HUDEP-2 (cell line): Measurements from ENCODE around the gene FAM78A.

Experiments
- DNase-seq, 76 experiments: peaks; one replicate each; lab custom pipeline; 2025; ENCODE audit not compliant: unreplicated experiment in 76 of 76; lab: John Stamatoyannopoulos, UW

FAM78A gene

DNA sequence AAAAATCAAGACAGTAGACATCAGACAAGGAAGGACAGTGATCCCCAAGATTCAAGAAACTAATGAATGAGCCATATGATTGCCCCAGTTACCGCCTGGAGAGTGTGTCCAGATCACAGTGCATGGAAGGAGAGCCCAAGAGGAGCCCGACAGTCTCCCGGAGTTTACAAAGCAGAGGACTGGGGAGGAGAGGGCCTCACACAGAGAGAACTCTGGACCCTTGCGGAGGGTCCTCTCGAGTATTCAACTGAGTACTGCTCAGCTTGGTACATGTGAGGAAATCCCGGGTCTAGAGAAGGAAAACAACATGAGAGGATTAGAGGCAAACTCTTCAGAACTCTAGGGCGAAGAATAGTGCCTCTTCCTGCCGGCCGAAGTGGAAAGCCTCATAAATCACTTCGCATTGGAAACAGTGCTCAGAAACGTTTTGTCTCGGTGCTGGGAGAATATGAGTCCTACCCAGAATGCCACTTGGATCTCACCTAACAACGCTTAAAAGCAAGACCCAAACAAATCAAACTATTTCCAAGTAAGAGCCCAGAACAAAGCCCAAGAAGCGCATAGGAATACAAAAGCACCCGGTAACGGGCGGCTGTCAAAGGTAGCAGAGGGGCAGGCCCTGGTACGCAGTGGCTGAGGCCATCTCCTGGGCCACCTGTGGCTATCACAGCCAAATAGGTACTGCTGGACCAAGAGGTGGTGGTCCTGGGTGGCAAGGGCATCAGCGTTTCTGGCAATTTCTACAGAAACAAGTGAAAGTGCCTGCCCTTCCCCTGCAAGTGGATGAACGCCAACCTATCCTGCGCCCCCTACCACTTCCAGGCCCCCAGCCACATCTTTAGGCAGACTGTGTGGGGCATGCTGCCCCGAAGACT lies 36.0 kb downstream of the FAM78A start:
- no peak for DNase-seq

DNA sequence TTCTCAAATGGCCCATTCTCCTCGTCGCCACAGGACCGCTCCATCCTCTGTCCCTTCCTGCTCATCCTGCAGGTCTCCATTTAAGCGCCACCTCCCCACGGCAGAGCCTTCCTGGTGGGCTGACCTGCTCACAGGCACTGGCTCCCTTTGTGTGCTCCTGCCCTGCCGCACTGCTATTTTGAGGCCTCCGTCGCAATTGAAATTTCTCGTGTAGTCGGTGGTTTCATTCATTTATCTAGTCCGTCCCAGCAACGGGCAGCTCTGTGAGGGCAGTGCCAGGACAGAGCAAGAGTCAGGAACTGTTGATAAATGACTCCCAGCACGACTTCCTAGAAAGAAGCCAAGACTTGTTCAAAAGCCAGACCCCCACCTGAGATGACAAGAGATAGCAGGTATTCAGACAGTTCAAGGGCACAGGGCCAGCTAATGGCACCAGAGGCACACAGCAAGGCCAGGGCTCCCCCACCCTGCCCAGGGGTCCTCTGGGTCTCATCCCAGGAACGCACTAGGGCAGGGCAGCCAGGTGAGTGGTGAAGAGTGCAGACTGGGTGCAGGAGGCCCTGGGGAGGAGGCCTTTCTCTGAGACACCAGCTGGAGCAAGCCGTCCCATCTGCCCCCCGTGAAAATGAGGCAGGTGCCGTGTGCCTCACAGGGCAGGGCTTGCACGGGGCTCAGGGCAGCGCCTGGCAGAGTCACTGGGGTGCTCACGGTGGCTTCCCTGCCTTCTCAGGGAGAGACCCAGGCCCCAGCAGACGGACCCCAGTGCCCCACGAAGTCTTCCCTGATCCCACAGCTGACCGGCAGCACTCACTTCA lies 36.9 kb downstream of the FAM78A start:
- no peak for DNase-seq

DNA sequence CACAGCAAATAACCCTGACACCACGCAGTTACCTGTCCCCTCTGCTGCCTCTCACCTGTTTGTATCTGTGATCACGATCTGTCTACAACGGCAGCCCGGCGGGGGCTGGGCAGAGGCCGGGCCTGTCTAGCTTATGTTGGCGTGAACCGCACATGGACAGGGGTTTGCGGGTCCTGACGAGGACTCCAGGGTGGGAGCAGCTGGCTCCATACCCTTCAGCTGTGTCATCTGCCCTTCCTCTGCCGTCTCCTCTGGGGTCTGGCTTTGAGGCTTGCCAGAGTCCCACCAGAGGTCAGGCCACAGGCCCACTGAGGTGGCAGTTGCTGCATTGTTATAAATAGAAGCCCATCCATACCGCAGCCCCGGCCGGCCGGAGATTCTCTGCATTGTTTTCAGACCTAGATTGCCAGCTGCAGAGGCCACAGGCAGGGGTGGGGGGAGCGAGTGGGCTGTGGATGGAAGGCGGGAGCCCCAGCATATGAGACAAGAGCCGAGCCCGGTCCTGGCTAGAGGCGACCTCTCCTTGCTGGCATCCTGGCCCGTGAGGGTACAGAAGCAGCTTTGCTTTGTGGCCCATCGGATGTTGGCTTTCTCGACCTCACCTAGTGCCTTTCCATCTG lies 37.8 kb downstream of the FAM78A start:
- DNase-seq = no peak

DNA sequence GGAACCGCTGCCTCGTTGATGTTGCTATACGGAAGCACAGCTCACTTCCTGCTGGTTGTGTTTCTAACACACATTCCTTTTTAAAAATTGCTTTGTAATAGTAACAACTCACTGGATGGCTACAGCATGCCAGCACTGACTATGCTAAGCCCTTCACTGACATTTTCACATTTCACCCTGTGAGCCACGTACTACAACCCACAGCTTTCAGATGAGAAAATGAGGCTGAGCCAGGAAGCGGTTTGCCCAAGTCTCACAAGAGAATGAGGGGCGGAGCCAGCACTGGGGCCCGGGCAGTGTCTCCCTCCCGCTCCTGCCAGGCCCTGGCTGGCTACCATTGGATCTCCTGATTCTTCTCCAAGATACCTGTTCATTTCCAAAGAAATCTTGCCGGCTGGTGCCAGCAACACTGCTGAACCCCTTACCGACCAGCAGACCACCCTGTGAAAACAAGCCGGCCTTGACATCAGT lies 38.3 kb downstream of the FAM78A start:
- DNase-seq = peak in 43 of 76 experiments; percentile 10 to 67 (median 36)

DNA sequence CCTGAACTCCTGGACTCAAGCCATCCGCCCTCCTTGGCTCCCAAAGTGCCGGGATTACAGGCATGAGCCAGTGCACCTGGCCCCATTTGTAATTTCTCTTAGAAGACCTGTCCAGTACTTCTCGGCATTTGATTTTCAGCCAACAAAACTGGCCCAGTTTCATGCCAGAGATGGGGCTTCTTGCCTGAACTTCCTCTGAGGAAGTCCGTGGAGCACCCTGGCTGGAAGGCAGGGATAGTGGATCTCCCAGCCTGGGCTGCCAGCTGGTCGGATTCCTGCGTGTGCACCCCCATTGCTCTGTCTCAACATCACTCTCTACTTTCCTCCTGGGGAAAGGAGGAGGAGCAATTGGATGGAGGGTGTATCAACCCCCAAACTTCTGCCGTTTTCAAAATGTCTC lies 39.0 kb downstream of the FAM78A start:
- DNase-seq = no peak

DNA sequence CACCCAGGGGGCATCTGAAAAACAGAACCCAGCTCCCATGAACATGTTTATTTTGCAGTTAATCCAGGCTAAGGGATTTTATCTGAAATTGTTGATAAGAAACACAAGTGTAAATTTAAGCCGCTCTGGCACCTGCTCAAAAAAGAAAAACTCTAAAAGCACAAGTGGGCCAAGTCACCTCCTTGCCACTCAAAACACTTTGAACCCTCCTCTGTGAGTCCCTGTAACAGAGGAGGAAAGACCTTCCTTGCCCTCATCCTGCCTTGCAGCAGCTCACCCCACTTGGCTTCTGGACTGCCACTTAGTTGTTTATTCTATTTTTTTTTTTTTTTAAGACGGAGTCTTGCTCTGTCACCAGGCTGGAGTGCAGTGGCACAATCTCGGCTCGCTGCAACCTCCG lies 39.5 kb downstream of the FAM78A start:
- no peak for DNase-seq

DNA sequence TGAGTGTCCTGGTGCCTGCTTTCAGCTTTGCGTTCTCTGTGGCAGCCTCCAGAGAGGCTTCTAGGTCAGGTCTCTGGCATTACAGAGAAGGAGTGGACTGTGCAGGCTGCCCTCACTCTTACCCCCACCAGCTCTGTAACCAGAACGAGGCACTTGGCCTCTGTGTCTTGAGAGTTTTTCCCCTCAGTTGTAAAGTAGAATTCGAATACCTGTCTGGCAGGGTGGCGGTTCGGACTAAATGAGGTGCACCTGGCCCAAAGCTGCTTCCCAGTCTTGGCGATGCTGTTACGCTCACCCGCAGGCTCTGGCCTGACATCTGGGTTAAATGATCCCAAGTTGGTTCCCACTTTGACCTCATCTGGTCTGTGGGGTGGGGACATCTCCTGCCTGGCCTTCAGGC lies 40.1 kb downstream of the FAM78A start:
- no peak for DNase-seq

DNA sequence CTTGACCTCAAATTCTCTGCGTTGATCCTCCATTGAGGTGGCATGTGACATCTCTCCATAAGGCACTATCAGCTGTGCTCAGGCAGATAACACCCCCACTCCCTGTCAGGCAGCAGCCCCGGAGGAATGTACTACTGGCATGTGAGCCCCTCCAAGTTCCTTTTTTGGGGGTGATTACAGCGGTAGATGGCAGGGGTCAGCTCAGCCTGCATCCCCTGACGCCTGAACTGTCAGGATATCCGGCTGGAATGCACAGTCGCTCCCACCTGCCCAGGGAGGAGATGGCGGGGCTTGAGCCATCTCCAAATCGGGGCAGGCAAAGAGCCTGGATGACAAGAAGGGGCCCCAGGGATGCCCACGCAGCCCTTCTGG lies 40.8 kb downstream of the FAM78A start:
- DNase-seq = peak in 19 of 76 experiments; percentile 6 to 49 (median 18)

DNA sequence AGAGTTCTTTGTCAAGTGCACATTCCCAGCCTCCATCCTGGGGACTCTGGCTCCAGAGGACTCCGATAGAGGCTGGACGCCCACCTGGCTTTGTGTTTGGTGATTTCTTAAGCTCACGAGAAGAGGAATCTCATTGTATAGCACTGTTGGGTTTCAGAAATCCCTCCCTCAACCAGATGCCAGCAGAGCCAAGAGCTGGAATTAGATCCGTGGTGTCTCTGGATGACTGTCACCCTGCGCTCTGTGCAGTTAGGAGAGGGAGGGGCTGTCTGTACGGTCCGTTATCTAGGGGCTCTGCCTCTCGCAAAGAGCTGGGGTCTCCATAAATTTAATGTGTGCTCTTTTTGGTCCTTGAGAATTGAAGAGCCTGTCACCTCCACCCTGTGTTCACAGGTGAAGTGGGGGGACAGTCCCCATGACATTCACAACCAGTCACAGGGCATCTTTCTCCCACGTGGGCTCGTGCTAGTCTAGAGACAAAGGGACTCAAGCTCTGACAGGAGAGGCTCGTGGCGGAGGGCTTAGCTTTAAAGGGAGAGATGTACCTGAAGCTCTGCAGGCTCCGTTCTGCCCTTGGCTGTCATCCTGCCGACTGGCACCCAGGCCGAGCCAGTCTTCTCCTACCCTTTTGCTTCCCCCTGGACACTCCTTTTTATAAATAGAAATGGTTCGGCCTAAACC lies 41.4 kb downstream of the FAM78A start:
- DNase-seq = no peak

DNA sequence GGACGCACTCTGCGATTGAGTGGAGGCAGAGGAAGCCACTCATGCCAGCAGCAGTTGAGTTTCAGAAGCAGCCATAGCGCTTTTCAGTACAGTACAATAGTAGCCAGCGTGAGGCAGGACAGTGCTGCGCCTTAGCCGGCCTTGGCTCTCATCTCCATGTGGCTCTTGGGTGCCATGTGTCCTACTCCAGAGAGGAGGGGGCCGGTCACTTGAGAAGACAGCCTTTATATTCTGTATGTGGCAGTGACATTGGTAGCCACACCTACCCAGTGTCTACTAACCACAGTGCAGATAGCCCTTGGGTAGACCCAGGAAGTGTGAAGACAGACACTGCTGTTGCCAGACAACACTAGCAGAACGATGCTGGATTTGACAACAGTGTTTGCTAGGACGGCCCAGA lies 42.3 kb downstream of the FAM78A start:
- peak in 1 of 76 experiments; percentile 4 for DNase-seq

DNA sequence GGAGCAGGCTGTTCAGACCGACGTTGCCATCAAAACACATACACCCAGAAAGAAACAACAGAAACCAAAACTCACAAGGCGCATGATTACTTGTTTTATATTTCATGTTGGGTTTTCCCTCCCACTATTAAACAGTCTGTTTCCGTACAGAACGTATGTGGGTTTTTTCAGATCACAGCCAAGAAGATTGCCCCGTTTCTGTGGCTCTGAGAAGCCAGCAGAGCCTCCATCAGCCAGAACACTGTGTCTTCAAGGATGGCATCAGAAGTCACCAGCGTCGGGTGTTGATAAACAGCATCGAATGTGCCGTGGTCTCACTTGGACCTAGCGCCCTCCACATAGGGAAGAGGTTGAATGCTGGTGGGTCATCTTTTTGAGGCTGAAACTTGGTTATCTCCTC lies 42.8 kb downstream of the FAM78A start:
- no peak for DNase-seq

DNA sequence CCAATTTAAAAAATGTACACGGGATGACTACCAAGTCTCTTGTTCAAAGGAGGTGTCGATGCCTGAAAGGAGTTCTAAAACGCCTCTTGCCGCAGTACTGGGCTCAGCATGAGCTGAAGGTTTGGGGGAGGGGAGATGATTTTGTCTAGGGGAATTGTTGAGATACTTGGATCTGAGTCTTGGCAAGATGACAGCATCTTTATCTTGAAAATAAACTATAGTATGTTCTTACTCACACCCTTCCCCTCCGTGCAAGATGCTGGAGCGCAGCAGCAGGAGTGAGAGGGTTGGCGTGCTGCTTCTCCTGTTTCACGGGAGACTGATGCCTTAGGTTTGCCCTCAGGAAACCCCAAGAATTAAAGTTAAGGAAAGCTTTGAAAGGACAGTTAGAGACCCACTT lies 47.3 kb downstream of the FAM78A start:
- DNase-seq = peak in 7 of 76 experiments; percentile 1 to 41 (median 13)

DNA sequence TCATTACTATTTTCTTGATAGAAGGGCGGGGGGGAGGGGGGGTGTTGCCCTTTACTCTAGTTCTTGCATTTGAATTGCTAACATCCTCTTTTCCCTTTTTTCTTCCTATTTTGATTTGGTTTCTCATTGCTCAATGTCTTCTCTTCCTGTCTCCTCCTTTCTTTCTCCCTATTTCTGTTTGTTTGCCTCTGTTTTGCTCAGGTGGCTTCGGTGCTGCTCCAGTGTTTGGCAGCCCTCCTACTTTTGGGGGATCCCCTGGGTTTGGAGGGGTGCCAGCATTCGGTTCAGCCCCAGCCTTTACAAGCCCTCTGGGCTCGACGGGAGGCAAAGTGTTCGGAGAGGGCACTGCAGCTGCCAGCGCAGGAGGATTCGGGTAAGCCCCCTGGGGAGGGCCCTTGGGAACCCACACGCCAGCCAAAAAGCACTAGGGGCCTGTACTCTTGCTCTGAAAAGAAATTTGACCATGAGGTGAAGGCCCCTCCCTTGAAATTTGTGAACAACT lies 48.3 kb downstream of the FAM78A start:
- DNase-seq = no peak

DNA sequence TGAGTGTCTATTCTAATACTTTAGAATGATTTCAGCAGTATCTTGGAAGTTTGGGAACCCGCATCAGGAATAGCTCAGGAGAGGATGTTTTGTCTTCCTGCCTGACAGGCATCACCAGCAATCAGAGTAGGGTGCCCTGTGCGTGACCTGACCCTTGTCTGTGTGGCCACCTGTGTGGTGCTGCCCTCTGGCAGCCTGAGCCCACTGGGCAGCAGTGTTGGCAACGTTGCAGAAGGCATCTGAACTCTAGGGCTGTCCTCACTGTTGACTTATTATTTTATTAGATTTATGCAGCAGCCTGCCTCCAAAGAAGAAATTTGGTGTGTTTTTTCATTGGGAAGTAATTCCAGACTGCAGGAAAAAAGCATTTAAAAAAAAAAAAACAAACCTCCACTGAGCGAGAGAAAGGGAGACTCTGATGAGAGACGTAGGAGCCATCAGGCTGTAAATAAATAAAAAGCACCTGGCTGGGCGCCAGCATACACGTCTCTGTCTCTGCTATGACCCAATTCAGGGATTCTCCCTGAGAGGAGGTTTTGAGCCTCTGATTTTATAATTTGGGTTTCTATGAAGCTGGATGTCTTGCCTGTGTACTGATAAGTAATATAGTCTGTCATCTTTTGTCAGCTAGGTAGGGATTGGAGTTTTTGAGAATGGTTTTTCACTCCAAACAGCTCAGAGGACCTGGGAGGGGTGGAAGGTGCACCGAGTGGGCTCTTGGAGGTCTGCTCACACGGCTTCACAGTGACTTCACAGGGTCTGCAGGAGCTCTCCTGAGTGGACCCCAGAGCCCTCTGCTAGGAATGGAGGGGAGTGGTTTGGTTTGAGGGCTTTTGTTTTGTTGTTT lies 49.0 kb downstream of the FAM78A start:
- DNase-seq = no peak

DNA sequence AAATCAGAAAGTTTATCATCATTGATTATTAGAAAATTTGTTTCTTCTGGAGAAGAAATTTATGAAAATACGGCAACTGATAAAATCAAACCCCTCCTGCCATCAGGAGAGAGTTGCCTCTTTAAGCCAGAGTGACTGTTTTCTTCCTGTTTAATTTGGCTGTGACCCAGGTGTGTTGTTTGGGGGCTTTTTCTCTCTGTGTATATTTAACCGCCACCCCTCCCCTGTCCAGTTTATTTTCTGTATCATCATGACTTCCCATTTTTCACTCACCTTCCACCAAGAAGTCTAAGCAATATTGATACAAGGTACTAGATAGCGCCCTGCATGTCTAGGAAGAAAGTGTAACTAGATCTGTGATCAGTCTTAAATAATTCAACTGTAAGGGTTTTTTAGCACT lies 50.1 kb downstream of the FAM78A start:
- no peak for DNase-seq

DNA sequence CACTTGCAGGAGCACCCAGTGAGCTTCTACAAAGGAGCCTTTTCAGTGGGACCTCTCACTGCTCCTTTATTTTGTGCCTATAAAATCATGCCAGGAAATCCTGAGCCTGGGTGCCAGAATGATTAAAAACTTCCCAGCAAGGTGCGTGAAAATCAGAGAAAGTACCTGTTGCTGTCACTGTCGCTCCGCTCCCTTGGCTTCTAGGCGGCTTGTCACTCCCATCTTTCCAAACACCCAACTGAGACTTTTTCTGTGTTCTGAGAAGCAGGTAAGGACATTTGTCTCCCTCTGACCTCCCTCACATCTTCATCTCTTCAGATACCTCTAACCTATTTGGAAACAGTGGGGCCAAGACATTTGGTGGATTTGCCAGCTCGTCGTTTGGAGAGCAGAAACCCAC lies 53.9 kb downstream of the FAM78A start:
- DNase-seq = no peak

DNA sequence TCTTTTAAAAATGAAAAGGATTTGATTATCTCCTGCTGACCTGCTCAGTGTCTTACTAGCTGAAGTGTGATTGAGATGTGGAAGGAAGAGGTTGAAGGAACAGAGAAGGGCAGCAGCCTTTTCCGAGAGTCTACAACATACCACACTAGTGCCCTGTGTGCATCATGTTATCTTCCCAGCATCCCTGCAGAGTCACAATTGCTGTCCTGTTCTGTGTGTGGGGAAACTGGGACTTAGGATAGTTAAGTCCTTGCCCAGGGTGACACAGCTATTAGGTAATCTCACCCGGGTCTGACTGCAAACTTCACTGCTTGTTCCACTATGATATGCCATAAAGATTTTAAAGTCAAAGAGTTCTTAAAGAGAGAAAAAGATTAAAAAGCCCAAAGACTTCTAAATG lies 55.8 kb downstream of the FAM78A start:
- DNase-seq = no peak

DNA sequence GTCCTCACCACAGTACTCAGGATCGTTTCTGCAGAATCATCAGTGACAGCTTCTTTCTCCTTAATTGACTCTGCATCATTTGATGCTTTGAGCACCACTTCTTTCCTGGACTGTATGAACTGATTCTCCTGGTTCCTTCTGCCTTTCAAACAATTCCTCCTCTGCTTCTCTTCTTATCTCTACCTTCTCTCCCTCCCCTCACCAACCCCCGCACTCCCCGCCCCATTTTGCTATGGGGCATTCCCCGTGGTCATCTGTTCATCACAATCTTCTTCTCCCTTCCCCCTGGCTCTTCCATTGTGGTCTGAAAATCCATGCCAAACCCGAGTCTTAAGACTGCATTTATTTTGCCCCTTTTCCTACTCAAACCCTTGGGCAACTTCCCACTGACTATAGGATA lies 57.9 kb downstream of the FAM78A start:
- no peak for DNase-seq

DNA sequence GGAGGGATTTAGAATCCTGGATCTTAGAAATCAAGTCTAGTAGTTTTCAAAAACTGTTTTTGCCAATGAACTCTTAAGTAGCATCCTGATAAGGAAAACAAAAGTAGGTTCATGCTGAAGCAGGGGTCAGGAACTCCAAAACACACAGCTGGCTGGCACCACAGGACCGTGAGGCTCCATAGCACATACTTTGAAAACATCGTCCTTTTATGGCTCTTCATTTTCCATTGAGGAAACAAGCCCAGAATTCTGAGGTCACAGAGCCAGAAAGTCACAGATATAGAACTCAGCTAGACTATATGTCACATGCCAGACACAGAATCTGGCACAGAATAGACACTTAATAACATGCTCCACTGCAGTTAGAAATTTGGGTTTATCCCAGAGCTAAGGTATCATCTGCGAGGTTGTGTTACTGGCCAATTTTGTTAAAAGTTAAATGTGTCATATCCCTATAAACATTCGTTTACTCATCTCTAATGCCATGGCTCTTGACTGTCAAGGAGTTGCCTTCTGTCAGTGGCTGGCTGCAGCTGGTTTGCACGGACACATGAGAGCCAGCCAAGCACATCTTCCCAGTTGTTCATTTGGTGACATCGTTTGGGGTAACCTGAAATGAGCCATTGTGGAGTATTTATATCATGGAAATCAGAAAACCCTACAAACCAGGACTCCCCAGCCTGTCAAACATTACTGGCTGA lies 58.8 kb downstream of the FAM78A start:
- DNase-seq = no peak
